Fibroblast of lung (primary cell): Measurements from ENCODE around the gene TSSK2. TPM values are rescaled to one million over a fixed set of nuclear protein-coding genes. Genes with fewer than 3 reads are reported as not detected.

Source experiments
- DNase-seq, 2 donors: peaks; one replicate each; pipeline versions ENCODE4 v3.0.0 to v3.0.0-alpha.2; 2010; ENCODE audit warnings: low read depth in 2 of 2
- H2AFZ ChIP-seq: 2 replicates; pipeline ENCODE4 v1.5.1; 2012; ENCODE audit warnings: low read length, control low read depth, inconsistent platforms
- H3K27ac ChIP-seq: 2 replicates; pipeline ENCODE4 v1.5.1; 2011; ENCODE audit warnings: low read length, control low read depth; ENCODE audit not compliant: insufficient read depth
- H3K27me3 ChIP-seq: 2 replicates; pipeline ENCODE4 v1.5.1; 2011; ENCODE audit warnings: mild to moderate bottlenecking, low read length; ENCODE audit not compliant: control insufficient read depth, insufficient read depth
- H3K36me3 ChIP-seq: 2 replicates; pipeline ENCODE4 v1.5.1; 2011; ENCODE audit warnings: low read length; ENCODE audit not compliant: control insufficient read depth, insufficient read depth
- H3K4me1 ChIP-seq: 2 replicates; pipeline ENCODE4 v1.5.1; 2011; ENCODE audit warnings: low read length; ENCODE audit not compliant: control insufficient read depth, insufficient read depth; ENCODE audit errors: extremely low read depth
- H3K4me2 ChIP-seq: 2 replicates; pipeline ENCODE4 v1.5.1; 2011; ENCODE audit warnings: low read length, control low read depth; ENCODE audit not compliant: insufficient read depth; ENCODE audit errors: extremely low read depth
- H3K4me3 ChIP-seq, 4 experiments: fragments of 200-600 bp in 1 of 4; sonication (generic) in 1 of 4; replicated peaks in 1 of 4; 2 replicates each; pipeline ENCODE4 v1.5.1; 2011 to 2016; ENCODE audit warnings: low read length in 4 of 4, low read depth in 3 of 4, mild to moderate bottlenecking in 3 of 4, control low read depth in 2 of 4, inconsistent platforms in 1 of 4, mixed read lengths in 1 of 4; ENCODE audit not compliant: insufficient read depth in 1 of 4; ENCODE audit errors: control extremely low read depth in 1 of 4
- H3K79me2 ChIP-seq: 2 replicates; pipeline ENCODE4 v1.5.1; 2012; ENCODE audit warnings: mild to moderate bottlenecking, low read length, inconsistent platforms; ENCODE audit not compliant: control insufficient read depth, insufficient read depth
- H3K9ac ChIP-seq: 2 replicates; pipeline ENCODE4 v1.5.1; 2011; ENCODE audit warnings: mild to moderate bottlenecking, low read length, control low read depth; ENCODE audit not compliant: insufficient read depth
- H3K9me3 ChIP-seq: 2 replicates; pipeline ENCODE4 v1.5.1; 2012; ENCODE audit warnings: low read depth, low read length; ENCODE audit not compliant: control insufficient read depth, insufficient read depth
- H4K20me1 ChIP-seq: 2 replicates; pipeline ENCODE4 v1.5.1; 2011; ENCODE audit warnings: low read length; ENCODE audit not compliant: control insufficient read depth, insufficient read depth; ENCODE audit errors: extremely low read depth
- EZH2 ChIP-seq: IDR thresholded peaks from 2 replicates; pipeline ENCODE4 v1.5.1; 2012; ENCODE audit warnings: low read length, control low read depth, mild to moderate bottlenecking; ENCODE audit errors: missing control alignments
- polyA plus RNA-seq, 2 donors: library from polyadenylated mRNA; depleted of rRNA in 1 of 2; stranded (reverse) in 1 of 2; unstranded in 1 of 2; fragments of >200 nt; gene quantifications; 2 replicates each; pipeline ENCODE4 v1.2.1, GENCODE V29; 2011 to 2012; ENCODE audit warnings: missing spikeins in 1 of 2
- total RNA-seq: library from RNA; depleted of rRNA; stranded (reverse); fragments of >200 nt; gene quantifications from 2 replicates; pipeline ENCODE4 v1.2.1, GENCODE V29; 2014
- TF ChIP-seq, protein P1 (sequence below), 2 donors: IDR thresholded peaks in 1 of 2; conservative IDR thresholded peaks in 1 of 2; 1 replicate in 1 of 2; 2 replicates in 1 of 2; pipeline ENCODE4 v1.5.1; 2011 to 2012; ENCODE audit warnings: low read length in 2 of 2, control low read depth in 1 of 2, inconsistent platforms in 1 of 2, low read depth in 1 of 2, mild to moderate bottlenecking in 1 of 2

Gene TSSK2
- total and polyA plus RNA-seq, 2 donors (not counting 1 experiment from before 2014, with no cell fraction given): not detected

DNA sequence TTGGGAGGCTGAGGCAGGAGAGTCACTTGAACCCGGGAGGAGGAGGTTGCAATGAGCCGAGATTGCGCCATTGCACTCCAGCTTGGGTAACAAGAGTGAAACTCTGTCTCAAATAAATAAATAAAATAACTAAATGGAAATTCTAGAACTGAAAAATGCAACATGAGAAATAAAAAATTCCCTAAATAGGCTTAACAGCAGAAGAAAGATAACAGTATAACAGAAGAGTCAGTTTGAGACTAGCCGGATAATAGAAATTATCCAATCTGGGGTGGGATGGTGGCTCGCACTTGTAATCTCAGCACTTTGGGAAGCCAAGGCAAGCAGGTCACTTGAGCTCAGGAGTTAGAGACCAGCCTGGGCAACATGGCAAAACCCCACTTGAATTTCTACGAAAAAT is 33.3 kb downstream of the TSSK2 start:
- TF ChIP-seq, protein P1, sequence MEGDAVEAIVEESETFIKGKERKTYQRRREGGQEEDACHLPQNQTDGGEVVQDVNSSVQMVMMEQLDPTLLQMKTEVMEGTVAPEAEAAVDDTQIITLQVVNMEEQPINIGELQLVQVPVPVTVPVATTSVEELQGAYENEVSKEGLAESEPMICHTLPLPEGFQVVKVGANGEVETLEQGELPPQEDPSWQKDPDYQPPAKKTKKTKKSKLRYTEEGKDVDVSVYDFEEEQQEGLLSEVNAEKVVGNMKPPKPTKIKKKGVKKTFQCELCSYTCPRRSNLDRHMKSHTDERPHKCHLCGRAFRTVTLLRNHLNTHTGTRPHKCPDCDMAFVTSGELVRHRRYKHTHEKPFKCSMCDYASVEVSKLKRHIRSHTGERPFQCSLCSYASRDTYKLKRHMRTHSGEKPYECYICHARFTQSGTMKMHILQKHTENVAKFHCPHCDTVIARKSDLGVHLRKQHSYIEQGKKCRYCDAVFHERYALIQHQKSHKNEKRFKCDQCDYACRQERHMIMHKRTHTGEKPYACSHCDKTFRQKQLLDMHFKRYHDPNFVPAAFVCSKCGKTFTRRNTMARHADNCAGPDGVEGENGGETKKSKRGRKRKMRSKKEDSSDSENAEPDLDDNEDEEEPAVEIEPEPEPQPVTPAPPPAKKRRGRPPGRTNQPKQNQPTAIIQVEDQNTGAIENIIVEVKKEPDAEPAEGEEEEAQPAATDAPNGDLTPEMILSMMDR (conservative IDR thresholded peaks at IDR 0.05 in 1 of 2, IDR thresholded peaks at IDR 0.05 in 1 of 2; ENCODE audit: low read depth in 1 of 2, low read length in 2 of 2): no peak
- TF ChIP-seq EZH2: no peak

DNA sequence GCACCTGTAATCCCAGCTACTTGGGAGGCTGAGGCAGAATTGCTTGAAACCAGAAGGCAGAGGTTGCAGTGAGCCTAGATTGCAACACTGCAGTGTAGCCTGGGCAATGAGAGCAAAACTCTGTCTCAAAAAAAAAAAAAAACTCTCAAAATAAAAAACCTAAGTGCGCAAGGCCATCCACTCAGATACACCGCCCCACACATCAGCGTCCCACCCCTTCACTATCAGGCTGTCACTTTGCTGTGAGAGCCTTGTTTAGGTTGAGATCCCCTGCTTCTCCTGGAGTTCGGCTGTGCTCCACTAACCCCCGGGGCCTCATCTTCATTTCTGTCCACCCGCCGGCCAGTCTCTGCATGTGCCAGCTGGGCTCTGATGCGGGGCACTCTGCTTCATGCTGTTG is 35.3 kb downstream of the TSSK2 start:
- no peaks in the 10 kb centered on the region for H3K36me3 ChIP-seq
- no peaks in the 10 kb centered on the region for H3K79me2 ChIP-seq
- H3K27ac ChIP-seq: no peak overlapping the region
- H3K27me3 ChIP-seq: peaks cover 16% of the 10 kb centered on the region
- no peak overlapping the region for H3K4me3 ChIP-seq
- peaks cover 9% of the 10 kb centered on the region for H3K4me1 ChIP-seq
- H4K20me1 ChIP-seq: no peaks in the 10 kb centered on the region
- TF ChIP-seq, protein P1 (conservative IDR thresholded peaks at IDR 0.05 in 1 of 2, IDR thresholded peaks at IDR 0.05 in 1 of 2; ENCODE audit: low read depth in 1 of 2, low read length in 2 of 2): no peak
- H3K4me2 ChIP-seq: no peak overlapping the region
- H3K9me3 ChIP-seq: no peaks in the 10 kb centered on the region
- no peak overlapping the region for H3K9ac ChIP-seq
- no peak for DNase-seq
- H2AFZ ChIP-seq: no peak overlapping the region

More for the DNA sequence above, 33.3 kb downstream of the TSSK2 start:
- H3K9me3 ChIP-seq: no peaks in the 10 kb centered on the region
- no peak for DNase-seq
- H3K4me2 ChIP-seq: no peak overlapping the region
- no peak overlapping the region for H3K27ac ChIP-seq
- H3K27me3 ChIP-seq: peaks cover 16% of the 10 kb centered on the region
- H3K9ac ChIP-seq: no peak overlapping the region
- H3K4me3 ChIP-seq: no peak overlapping the region
- no peaks in the 10 kb centered on the region for H4K20me1 ChIP-seq
- no peaks in the 10 kb centered on the region for H3K4me1 ChIP-seq
- H3K36me3 ChIP-seq: no peaks in the 10 kb centered on the region
- no peak overlapping the region for H2AFZ ChIP-seq
- no peaks in the 10 kb centered on the region for H3K79me2 ChIP-seq

DNA sequence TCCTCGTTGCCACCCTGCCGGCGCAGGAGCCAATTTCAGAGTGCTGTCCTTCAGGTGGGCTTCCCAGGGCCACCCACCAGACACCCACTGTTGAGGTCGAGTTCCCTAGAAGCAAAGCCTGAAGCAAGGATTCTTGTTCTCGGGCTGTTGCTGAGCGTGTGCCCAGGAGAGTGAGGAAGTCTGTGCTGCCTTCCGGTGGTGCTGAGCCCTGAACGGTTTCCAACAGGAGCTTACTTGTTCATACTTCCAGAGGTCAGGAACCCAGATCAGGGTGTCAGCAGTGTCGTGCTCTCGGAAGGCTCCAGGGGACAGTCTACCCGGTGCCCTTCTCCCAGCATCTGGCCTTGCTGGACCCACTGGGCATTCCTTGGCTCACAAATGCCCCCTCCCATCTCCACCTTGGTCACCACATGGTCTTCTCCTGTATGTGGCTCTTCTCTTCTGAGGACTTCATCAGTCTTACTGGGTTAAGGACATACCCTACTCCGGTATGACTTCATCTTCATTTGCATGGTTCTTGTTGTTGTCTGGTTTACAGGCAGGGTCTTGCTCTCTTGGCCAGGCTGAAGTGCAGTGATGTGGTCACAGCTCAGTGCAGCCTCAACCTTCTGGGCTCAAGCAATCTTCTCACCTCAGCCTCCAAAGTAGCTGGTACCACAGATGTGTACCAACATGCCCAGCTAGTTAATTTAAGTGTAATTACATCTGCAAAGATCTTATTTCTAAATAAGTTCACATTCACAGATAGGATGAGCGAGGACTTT is 36.2 kb downstream of the TSSK2 start:
- Histone ChIP-seq H4K20me1 (no peaks in the 10 kb centered on the region), H3K4me3 (no peak overlapping the region), H2AFZ (no peak overlapping the region), H3K27ac (no peak overlapping the region), H3K36me3 (no peaks in the 10 kb centered on the region), H3K9me3 (no peaks in the 10 kb centered on the region), H3K27me3 (peaks cover 16% of the 10 kb centered on the region), H3K4me2 (no peak overlapping the region), H3K4me1 (peaks cover 9% of the 10 kb centered on the region), H3K79me2 (peaks cover 8% of the 10 kb centered on the region), H3K9ac (no peak overlapping the region)
- DNase-seq: no peak
- TF ChIP-seq, protein P1 (conservative IDR thresholded peaks at IDR 0.05 in 1 of 2, IDR thresholded peaks at IDR 0.05 in 1 of 2; ENCODE audit: low read depth in 1 of 2, low read length in 2 of 2): no peak
- TF ChIP-seq EZH2: no peak
